ENCODE measurements around the gene PLXNB3. TPM values are rescaled to one million over a fixed set of nuclear protein-coding genes. Genes with fewer than 3 reads are reported as not detected.

Gene PLXNB3
- total RNA-seq, 1 experiment from 2014 or later: 41.4 TPM

DNA sequence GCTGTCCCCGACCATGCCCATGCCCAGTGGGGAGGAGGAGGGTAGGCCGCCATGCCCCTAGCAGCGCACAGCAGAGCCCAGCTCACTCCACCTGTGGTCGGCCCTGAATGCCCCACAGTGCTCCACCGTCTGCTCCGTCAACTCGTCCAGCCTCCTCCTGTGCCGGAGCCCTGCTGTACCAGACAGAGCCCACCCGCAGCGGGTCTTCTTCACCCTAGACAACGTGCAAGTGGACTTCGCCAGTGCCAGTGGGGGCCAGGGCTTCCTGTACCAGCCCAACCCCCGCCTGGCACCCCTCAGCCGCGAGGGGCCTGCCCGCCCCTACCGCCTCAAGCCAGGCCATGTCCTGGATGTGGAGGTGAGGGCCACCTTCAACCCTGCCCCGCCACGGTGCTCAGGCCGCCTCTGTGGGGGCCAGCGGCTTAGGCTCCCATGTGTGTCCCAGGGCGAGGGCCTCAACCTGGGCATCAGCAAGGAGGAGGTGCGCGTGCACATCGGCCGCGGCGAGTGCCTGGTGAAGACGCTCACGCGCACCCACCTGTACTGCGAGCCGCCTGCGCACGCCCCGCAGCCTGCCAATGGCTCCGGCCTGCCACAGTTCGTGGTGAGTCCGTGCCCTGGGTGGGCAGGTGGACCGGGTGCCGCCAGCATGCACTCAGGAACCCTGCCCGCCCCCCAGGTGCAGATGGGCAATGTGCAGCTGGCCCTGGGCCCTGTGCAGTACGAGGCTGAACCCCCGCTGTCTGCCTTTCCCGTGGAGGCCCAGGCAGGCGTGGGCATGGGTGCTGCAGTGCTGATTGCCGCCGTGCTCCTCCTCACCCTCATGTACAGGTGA, 9.9 kb downstream of the PLXNB3 start:
- Histone ChIP-seq H3K36me3 (ENCODE audit: low read depth) (no peaks in the 10 kb centered on the region), H3K9me3 (ENCODE audit: insufficient read depth, low read depth) (no peaks in the 10 kb centered on the region), H3K4me2 (no peak overlapping the region), H4K20me1 (ENCODE audit: insufficient read depth) (no peaks in the 10 kb centered on the region), H3K27me3 (ENCODE audit: insufficient read depth, low read depth) (no peaks in the 10 kb centered on the region), H2AFZ (no peak overlapping the region), H3K79me2 (ENCODE audit: low read depth) (no peaks in the 10 kb centered on the region), H3K9me2 (ENCODE audit: insufficient read depth) (no peaks in the 10 kb centered on the region), H3K4me1 (replicated peaks; ENCODE audit: insufficient read depth) (no peaks in the 10 kb centered on the region), H3K27ac (no peak overlapping the region), H3K4me3 (no peak overlapping the region), H3F3A (ENCODE audit: insufficient read depth, low read depth) (no peaks in the 10 kb centered on the region)
- no peak for DNase-seq
- CTCF ChIA-PET: no interaction called here
- POLR2A ChIA-PET (ENCODE audit: unreplicated experiment): no interaction called here
- TF ChIP-seq CTCF (conservative IDR thresholded peaks at IDR 0.05) (no peak), EZH2 (IDR thresholded peaks at IDR 0.05; ENCODE audit: low read depth) (no peak)
- no TSS peak for BruUV-seq (replicated peaks)
- intact Hi-C loops (cut with micrococcal nuclease; ENCODE audit: unreplicated experiment): no loop called here

DNA sequence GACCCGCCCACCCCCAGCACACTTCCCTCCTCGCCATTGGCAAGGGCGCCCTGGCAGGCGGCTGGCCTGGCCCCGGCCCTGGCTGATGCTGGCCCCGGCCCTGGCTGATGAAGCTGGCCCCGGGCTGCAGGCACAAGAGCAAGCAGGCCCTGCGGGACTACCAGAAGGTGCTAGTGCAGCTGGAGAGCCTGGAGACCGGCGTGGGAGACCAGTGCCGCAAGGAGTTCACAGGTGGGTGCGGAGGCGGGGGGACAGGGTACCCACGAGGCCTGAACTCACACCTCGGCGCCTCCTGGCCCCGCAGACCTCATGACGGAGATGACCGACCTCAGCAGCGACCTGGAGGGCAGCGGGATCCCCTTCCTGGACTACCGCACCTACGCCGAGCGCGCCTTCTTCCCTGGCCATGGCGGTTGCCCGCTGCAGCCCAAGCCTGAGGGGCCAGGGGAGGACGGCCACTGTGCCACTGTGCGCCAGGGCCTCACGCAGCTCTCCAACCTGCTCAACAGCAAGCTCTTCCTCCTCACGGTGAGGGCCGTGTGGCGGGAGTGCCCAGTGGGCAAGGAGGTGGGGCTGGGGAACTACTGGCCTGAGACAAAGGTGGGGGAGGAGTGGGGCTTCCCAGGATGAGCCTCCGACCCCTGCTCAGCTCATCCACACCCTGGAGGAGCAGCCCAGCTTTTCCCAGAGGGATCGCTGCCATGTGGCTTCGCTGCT, 10.7 kb downstream of the PLXNB3 start:
- no peaks in the 10 kb centered on the region for H3K27me3 ChIP-seq (ENCODE audit: insufficient read depth, low read depth)
- H3K36me3 ChIP-seq (ENCODE audit: low read depth): no peaks in the 10 kb centered on the region
- POLR2A ChIA-PET (ENCODE audit: unreplicated experiment): no interaction called here
- CTCF ChIA-PET: no interaction called here
- BruUV-seq (replicated peaks): no TSS peak
- DNase-seq: no peak
- H3K4me1 ChIP-seq (replicated peaks; ENCODE audit: insufficient read depth): no peaks in the 10 kb centered on the region
- H2AFZ ChIP-seq: no peak overlapping the region
- H4K20me1 ChIP-seq (ENCODE audit: insufficient read depth): no peaks in the 10 kb centered on the region
- no peaks in the 10 kb centered on the region for H3F3A ChIP-seq (ENCODE audit: insufficient read depth, low read depth)
- no peak overlapping the region for H3K27ac ChIP-seq
- intact Hi-C loops (cut with micrococcal nuclease; ENCODE audit: unreplicated experiment): no loop called here
- no peaks in the 10 kb centered on the region for H3K9me2 ChIP-seq (ENCODE audit: insufficient read depth)
- no peaks in the 10 kb centered on the region for H3K79me2 ChIP-seq (ENCODE audit: low read depth)
- TF ChIP-seq CTCF (conservative IDR thresholded peaks at IDR 0.05): no peak
- no peak for TF ChIP-seq EZH2 (IDR thresholded peaks at IDR 0.05; ENCODE audit: low read depth)
- no peak overlapping the region for H3K4me3 ChIP-seq
- no peak overlapping the region for H3K4me2 ChIP-seq
- H3K9me3 ChIP-seq (ENCODE audit: insufficient read depth, low read depth): no peaks in the 10 kb centered on the region

DNA sequence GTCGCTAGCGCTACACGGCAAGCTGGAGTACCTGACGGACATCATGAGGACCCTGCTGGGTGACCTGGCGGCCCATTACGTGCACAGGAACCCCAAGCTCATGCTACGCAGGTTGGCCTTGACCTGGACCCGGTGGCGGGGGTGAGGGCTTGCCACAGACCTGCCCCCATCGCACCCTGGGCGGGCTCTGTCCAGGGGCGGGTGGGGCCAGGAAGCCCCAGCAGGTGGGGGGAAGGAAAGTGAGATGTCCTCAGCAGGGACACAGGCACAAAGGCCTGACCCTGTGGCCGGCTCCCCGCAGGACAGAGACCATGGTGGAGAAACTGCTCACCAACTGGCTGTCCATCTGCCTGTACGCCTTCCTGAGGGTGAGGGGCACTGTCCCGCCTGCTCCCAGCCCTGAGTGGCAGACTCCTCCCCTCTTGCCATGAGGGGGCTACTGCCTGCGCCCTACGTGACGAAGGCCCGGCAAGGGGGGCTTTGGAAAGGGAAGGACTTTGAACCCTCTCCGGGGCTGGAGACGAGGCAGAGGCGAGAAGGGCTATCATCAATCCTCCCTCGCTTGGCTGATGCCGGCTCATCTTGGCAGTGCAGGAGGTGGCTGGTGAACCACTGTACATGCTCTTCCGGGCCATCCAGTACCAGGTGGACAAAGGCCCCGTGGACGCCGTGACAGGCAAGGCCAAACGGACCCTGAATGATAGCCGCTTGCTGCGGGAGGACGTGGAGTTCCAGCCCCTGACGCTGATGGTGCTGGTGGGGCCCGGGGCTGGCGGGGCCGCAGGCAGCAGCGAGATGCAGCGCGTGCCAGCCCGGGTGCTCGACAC, 11.5 kb downstream of the PLXNB3 start:
- CTCF ChIA-PET: no interaction called here
- no peak for TF ChIP-seq EZH2 (IDR thresholded peaks at IDR 0.05; ENCODE audit: low read depth)
- no peak for TF ChIP-seq CTCF (conservative IDR thresholded peaks at IDR 0.05)
- POLR2A ChIA-PET (ENCODE audit: unreplicated experiment): no interaction called here
- no peaks in the 10 kb centered on the region for H4K20me1 ChIP-seq (ENCODE audit: insufficient read depth)
- H3K36me3 ChIP-seq (ENCODE audit: low read depth): no peaks in the 10 kb centered on the region
- H3K9me2 ChIP-seq (ENCODE audit: insufficient read depth): no peaks in the 10 kb centered on the region
- H3K27me3 ChIP-seq (ENCODE audit: insufficient read depth, low read depth): no peaks in the 10 kb centered on the region
- H2AFZ ChIP-seq: no peak overlapping the region
- no peaks in the 10 kb centered on the region for H3F3A ChIP-seq (ENCODE audit: insufficient read depth, low read depth)
- DNase-seq: no peak
- no peak overlapping the region for H3K27ac ChIP-seq
- no peak overlapping the region for H3K4me3 ChIP-seq
- no TSS peak for BruUV-seq (replicated peaks)
- intact Hi-C loops (cut with micrococcal nuclease; ENCODE audit: unreplicated experiment): no loop called here
- H3K4me1 ChIP-seq (replicated peaks; ENCODE audit: insufficient read depth): no peaks in the 10 kb centered on the region
- H3K79me2 ChIP-seq (ENCODE audit: low read depth): no peaks in the 10 kb centered on the region
- no peak overlapping the region for H3K4me2 ChIP-seq
- H3K9me3 ChIP-seq (ENCODE audit: insufficient read depth, low read depth): no peaks in the 10 kb centered on the region
